ENCODE data around the gene UNC5A. TPM values are rescaled to one million over a fixed set of nuclear protein-coding genes. Genes with fewer than 3 reads are reported as not detected.
A peak's percentile ranks its signal among the peaks of the same experiment; 100 is the strongest.

The UNC5A gene
- total and polyA plus RNA-seq, 4 donors, result 3.1 to 18.2 (median 10.2) TPM

- 70% methylated on average over 20 of the region's 23 CpGs for WGBS (ENCODE audit: insufficient coverage)
Measured at GRCh38 chr5:176879663-176880361, 69.5 kb downstream of the UNC5A start.

DNA sequence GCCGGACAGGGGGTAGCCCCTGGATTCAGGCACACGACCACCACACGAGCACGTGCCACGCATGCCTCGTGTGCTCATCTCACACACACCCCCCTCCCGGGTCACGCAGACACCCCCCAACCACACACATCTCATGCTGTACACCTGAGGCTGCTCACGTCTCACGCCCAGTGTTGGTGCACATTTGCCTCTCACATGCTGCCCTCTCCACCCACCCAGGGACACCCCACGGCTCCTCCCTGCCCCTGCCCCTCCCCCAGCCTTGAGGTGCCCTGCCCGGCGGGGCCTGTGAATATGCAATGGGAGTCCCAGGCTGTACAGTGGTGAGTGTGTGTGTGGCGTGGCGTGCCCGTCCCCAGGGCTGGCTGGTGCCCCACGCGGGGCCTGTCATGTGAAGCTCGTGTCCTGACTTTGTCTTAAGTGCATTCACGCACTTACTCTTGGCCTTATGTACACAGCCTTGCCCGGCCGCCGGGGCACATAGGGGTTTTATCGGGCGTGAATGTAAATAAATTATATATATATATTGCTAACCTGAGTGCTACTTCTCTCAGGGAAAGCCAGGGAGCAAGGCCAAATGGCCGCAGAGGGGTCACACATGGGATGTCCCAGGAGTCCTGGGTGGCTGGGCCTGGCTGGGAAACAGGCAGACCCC lies 70.1 kb downstream of the UNC5A start:
- WGBS (ENCODE audit: insufficient coverage), result 90% methylated on average over 16 of the region's 26 CpGs
- Histone ChIP-seq H3K36me3 (ENCODE audit: control insufficient read depth, insufficient read depth, low read length) (peaks cover 67% of the 10 kb centered on the region), H3K4me3 (ENCODE audit: low read depth, low read length) (no peak overlapping the region), H3K27me3 (ENCODE audit: control insufficient read depth, insufficient read depth, low read length) (peaks cover 2% of the 10 kb centered on the region), H3K9me3 (ENCODE audit: control insufficient read depth, insufficient read depth, low read length) (no peaks in the 10 kb centered on the region), H3K4me1 (ENCODE audit: control insufficient read depth, insufficient read depth, low read length) (peaks cover 24% of the 10 kb centered on the region), H3K27ac (ENCODE audit: low read depth, low read length) (no peak overlapping the region)
- DNase-seq (ENCODE audit: low read depth in 4 of 6, low spot score in 6 of 6), result no peak

More at GRCh38 chr5:176879663-176880361, 69.5 kb downstream of the UNC5A start:
- Histone ChIP-seq H3K27me3 (ENCODE audit: control insufficient read depth, insufficient read depth, low read length) (peaks cover 2% of the 10 kb centered on the region), H3K4me1 (ENCODE audit: control insufficient read depth, insufficient read depth, low read length) (peaks cover 24% of the 10 kb centered on the region), H3K9me3 (ENCODE audit: control insufficient read depth, insufficient read depth, low read length) (no peaks in the 10 kb centered on the region), H3K36me3 (ENCODE audit: control insufficient read depth, insufficient read depth, low read length) (peaks cover 74% of the 10 kb centered on the region), H3K4me3 (ENCODE audit: low read depth, low read length) (no peak overlapping the region), H3K27ac (ENCODE audit: low read depth, low read length) (no peak overlapping the region)
- no peak for DNase-seq (ENCODE audit: low read depth in 4 of 6, low spot score in 6 of 6)

GRCh38 chr5:176881021-176881749 lies 70.8 kb downstream of the UNC5A start:
- WGBS (ENCODE audit: insufficient coverage), result 98% methylated on average over 26 of the region's 28 CpGs
- H3K36me3 ChIP-seq (ENCODE audit: control insufficient read depth, insufficient read depth, low read length), result peaks cover 60% of the 10 kb centered on the region

GRCh38 chr5:176881816-176882566 lies 71.6 kb downstream of the UNC5A start:
- no peaks in the 10 kb centered on the region for H3K27me3 ChIP-seq (ENCODE audit: control insufficient read depth, insufficient read depth, low read length)
- H3K36me3 ChIP-seq (ENCODE audit: control insufficient read depth, insufficient read depth, low read length), result peaks cover 54% of the 10 kb centered on the region
- no peak for DNase-seq (ENCODE audit: low read depth in 4 of 6, low spot score in 6 of 6)
- WGBS (ENCODE audit: insufficient coverage), result 86% methylated on average over 25 of the region's 25 CpGs
- H3K9me3 ChIP-seq (ENCODE audit: control insufficient read depth, insufficient read depth, low read length), result no peaks in the 10 kb centered on the region
- H3K4me3 ChIP-seq (ENCODE audit: low read depth, low read length), result no peak overlapping the region
- no peak overlapping the region for H3K27ac ChIP-seq (ENCODE audit: low read depth, low read length)
- peaks cover 24% of the 10 kb centered on the region for H3K4me1 ChIP-seq (ENCODE audit: control insufficient read depth, insufficient read depth, low read length)

More at GRCh38 chr5:176881021-176881749, 70.8 kb downstream of the UNC5A start:
- no peak for DNase-seq (ENCODE audit: low read depth in 4 of 6, low spot score in 6 of 6)
- peaks cover 24% of the 10 kb centered on the region for H3K4me1 ChIP-seq (ENCODE audit: control insufficient read depth, insufficient read depth, low read length)
- no peak overlapping the region for H3K27ac ChIP-seq (ENCODE audit: low read depth, low read length)
- H3K4me3 ChIP-seq (ENCODE audit: low read depth, low read length), result no peak overlapping the region
- H3K27me3 ChIP-seq (ENCODE audit: control insufficient read depth, insufficient read depth, low read length), result no peaks in the 10 kb centered on the region
- H3K9me3 ChIP-seq (ENCODE audit: control insufficient read depth, insufficient read depth, low read length), result no peaks in the 10 kb centered on the region

DNA sequence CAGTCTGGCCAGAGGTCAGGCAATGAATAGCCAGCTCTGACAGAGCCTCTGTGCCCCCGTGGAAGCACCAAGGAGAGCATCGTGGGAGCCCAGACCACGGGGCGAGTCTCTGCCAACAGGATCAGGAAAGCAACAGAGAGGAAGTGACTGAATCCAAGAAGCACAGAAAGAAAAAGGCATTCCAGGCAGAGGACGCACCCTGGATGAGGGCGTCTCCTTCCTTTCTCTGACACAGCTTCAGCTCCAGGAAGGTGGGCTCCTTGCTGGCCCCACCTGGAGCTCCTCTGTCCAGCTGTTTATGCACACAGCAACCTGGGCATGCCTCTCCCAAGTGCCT lies 72.2 kb downstream of the UNC5A start:
- Histone ChIP-seq H3K27ac (ENCODE audit: low read depth, low read length) (no peak overlapping the region), H3K9me3 (ENCODE audit: control insufficient read depth, insufficient read depth, low read length) (no peaks in the 10 kb centered on the region), H3K4me3 (ENCODE audit: low read depth, low read length) (no peak overlapping the region), H3K27me3 (ENCODE audit: control insufficient read depth, insufficient read depth, low read length) (no peaks in the 10 kb centered on the region), H3K36me3 (ENCODE audit: control insufficient read depth, insufficient read depth, low read length) (peaks cover 53% of the 10 kb centered on the region), H3K4me1 (ENCODE audit: control insufficient read depth, insufficient read depth, low read length) (peaks cover 24% of the 10 kb centered on the region)
- 74% methylated on average over 6 of the region's 6 CpGs for WGBS (ENCODE audit: insufficient coverage)
- DNase-seq (ENCODE audit: low read depth in 4 of 6, low spot score in 6 of 6), result no peak

GRCh38 chr5:176883700-176884570 lies 73.6 kb downstream of the UNC5A start:
- WGBS (ENCODE audit: insufficient coverage), result 34% methylated on average over 14 of the region's 17 CpGs
- Histone ChIP-seq H3K9me3 (ENCODE audit: control insufficient read depth, insufficient read depth, low read length) (no peaks in the 10 kb centered on the region), H3K27ac (ENCODE audit: low read depth, low read length) (no peak overlapping the region), H3K27me3 (ENCODE audit: control insufficient read depth, insufficient read depth, low read length) (no peaks in the 10 kb centered on the region), H3K4me1 (ENCODE audit: control insufficient read depth, insufficient read depth, low read length) (peaks cover 24% of the 10 kb centered on the region), H3K36me3 (ENCODE audit: control insufficient read depth, insufficient read depth, low read length) (peaks cover 42% of the 10 kb centered on the region), H3K4me3 (ENCODE audit: low read depth, low read length) (no peak overlapping the region)
- peak in 5 of 6 donors; percentile 24 to 89 (median 48) for DNase-seq (ENCODE audit: low read depth in 4 of 6, low spot score in 6 of 6)

DNA sequence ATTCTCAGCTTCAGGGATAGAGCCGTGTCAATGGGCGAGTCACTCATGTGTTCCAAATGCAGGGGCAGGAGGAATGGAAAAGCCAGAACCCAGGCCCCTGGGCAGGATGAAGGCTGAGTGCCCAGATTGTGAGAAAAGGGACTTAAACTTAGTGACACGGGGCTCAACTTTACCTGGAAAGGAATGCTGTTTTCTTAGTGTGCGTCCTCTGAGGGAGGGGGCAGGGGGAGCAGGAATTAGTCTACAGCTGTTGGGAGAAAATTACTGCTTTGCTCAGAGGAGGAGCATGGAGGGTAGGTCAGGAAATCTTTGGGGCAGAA lies 74.2 kb downstream of the UNC5A start:
- peaks cover 24% of the 10 kb centered on the region for H3K4me1 ChIP-seq (ENCODE audit: control insufficient read depth, insufficient read depth, low read length)
- no peaks in the 10 kb centered on the region for H3K27me3 ChIP-seq (ENCODE audit: control insufficient read depth, insufficient read depth, low read length)
- no peak overlapping the region for H3K27ac ChIP-seq (ENCODE audit: low read depth, low read length)
- no peaks in the 10 kb centered on the region for H3K9me3 ChIP-seq (ENCODE audit: control insufficient read depth, insufficient read depth, low read length)
- DNase-seq (ENCODE audit: low read depth in 4 of 6, low spot score in 6 of 6), result no peak
- 35% methylated on average over 4 of the region's 4 CpGs for WGBS (ENCODE audit: insufficient coverage)
- peaks cover 36% of the 10 kb centered on the region for H3K36me3 ChIP-seq (ENCODE audit: control insufficient read depth, insufficient read depth, low read length)
- no peak overlapping the region for H3K4me3 ChIP-seq (ENCODE audit: low read depth, low read length)

DNA sequence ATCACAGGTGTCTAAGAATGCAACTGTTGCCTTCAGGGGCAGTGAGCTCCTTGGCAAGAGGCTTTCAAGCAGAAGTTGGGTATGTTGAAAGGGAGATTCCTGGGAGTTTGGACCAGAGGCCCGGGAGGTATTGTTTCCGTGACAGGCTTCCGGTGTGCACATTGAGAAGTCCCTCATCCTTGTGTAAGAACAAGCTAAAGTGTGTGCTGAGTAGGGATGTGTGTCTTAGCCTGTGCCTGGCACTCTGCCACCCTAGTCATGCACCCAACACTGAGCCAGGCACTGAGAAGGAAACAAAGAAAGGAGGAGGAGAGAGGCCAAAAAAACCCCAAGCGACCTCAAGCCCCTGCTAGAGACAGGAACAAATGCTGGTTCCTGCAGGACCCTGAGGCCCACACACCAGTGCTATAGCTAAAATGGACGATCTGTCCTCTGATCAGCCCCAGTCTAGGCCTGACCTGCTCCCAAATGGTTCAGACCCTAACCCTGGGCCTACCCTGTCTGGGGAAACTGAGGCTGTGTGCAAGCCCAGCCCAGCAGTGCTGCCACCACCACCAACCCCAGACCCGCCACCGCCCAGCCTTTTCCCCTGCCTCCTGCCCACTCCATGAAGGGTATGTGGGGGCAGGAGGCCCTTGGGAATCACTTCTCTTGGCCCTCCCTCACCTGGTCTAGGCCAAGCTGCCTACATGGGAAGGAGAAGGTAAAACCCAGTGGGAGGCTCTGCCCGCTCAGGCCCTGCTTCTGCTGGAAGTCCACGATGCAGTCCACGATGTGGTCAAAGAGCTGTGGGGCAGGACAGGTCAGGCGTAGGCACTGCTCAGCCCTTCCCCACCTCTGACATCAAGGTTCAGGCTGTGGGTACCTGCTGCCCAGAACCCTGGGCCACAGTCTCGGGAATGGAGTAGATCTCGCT lies 76.2 kb downstream of the UNC5A start:
- DNase-seq (ENCODE audit: low read depth in 4 of 6, low spot score in 6 of 6), result no peak
- Histone ChIP-seq H3K9me3 (ENCODE audit: control insufficient read depth, insufficient read depth, low read length) (no peaks in the 10 kb centered on the region), H3K27me3 (ENCODE audit: control insufficient read depth, insufficient read depth, low read length) (no peaks in the 10 kb centered on the region), H3K27ac (ENCODE audit: low read depth, low read length) (no peak overlapping the region), H3K36me3 (ENCODE audit: control insufficient read depth, insufficient read depth, low read length) (peaks cover 15% of the 10 kb centered on the region), H3K4me1 (ENCODE audit: control insufficient read depth, insufficient read depth, low read length) (peaks cover 24% of the 10 kb centered on the region), H3K4me3 (ENCODE audit: low read depth, low read length) (no peak overlapping the region)
- WGBS (ENCODE audit: insufficient coverage), result 89% methylated on average over 9 of the region's 13 CpGs

Data from spinal cord (tissue), 10 donors.